ENCODE data around the gene GNB1L. TPM values are rescaled to one million over a fixed set of nuclear protein-coding genes. Genes with fewer than 3 reads are reported as not detected.

The GNB1L gene
- total RNA-seq, 1 experiment from 2014 or later = 27.0 TPM

DNA sequence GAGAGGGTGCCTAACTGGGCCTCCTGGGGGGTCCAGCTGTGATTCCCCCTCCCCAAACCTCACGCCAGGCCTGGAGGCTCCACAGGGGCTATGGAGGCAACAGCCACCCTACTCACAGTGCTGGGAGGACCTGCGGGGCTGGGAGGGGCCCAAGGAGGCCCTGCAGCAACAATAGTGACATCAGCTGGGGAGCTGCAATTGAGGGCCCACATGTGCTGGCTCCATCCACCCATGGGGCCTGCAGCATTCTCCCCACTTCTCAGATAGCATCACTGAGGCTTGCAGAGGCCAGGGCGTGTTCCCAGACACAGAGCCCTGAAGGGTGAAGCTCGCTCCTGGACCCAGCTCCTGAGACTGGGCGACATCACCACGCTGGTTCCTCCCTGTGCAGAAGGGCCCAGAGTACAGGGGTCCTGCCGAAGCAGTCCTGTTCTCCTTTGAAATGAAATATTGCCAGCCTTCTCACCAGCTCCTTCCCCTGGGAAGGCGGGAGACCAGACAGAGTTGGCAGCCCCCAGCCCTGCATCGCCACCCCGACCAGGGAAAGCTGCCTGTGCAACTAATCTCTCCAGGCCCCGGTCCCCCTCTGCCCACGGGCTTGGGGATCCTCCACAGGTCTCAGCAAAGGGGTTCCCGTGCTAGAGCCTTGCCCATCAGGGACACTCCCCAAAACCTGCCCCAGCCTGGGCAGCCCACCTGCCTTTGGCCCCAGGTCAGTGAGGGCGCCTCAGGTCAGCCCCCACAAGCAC, 103.0 kb downstream of the GNB1L start:
- CTCF ChIA-PET = interaction anchor here (0.6 kb wide), 1 partner anchor 132 kb away, joined by 4 read pairs; no protein-coding TSS in a partner anchor
- H3K27ac ChIP-seq (ENCODE audit: low read length) = no peak overlapping the region

GRCh38 chr22:19750507-19751490, 103.9 kb downstream of the GNB1L start:
- Histone ChIP-seq H3K36me3 (ENCODE audit: low read depth, low read length) (no peaks in the 10 kb centered on the region), H3K9me3 (ENCODE audit: low read length) (no peaks in the 10 kb centered on the region), H3K27me3 (ENCODE audit: low read length) (no peaks in the 10 kb centered on the region), H4K20me1 (ENCODE audit: low read length) (no peaks in the 10 kb centered on the region), H3K4me1 (ENCODE audit: insufficient read depth, low read length) (peaks cover 11% of the 10 kb centered on the region), H3K27ac (ENCODE audit: low read length) (no peak overlapping the region), H3K79me2 (ENCODE audit: low read length) (no peaks in the 10 kb centered on the region), H3K4me3 (ENCODE audit: low read length) (no peak overlapping the region), H3F3A (ENCODE audit: low read length, unreplicated experiment) (no peaks in the 10 kb centered on the region), H3K9me2 (replicated peaks; ENCODE audit: low read length) (no peaks in the 10 kb centered on the region), H3K4me2 (ENCODE audit: low read length) (peak overlapping the region; percentile 65), H3K9ac (ENCODE audit: low read length) (no peak overlapping the region), H2AFZ (ENCODE audit: low read length) (peak overlapping the region; percentile 53)
- intact Hi-C loops (cut with micrococcal nuclease) = no loop called here
- peak; percentile 66 for DNase-seq
- TF ChIP-seq, protein P1, sequence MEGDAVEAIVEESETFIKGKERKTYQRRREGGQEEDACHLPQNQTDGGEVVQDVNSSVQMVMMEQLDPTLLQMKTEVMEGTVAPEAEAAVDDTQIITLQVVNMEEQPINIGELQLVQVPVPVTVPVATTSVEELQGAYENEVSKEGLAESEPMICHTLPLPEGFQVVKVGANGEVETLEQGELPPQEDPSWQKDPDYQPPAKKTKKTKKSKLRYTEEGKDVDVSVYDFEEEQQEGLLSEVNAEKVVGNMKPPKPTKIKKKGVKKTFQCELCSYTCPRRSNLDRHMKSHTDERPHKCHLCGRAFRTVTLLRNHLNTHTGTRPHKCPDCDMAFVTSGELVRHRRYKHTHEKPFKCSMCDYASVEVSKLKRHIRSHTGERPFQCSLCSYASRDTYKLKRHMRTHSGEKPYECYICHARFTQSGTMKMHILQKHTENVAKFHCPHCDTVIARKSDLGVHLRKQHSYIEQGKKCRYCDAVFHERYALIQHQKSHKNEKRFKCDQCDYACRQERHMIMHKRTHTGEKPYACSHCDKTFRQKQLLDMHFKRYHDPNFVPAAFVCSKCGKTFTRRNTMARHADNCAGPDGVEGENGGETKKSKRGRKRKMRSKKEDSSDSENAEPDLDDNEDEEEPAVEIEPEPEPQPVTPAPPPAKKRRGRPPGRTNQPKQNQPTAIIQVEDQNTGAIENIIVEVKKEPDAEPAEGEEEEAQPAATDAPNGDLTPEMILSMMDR (conservative IDR thresholded peaks at IDR 0.05; ENCODE audit: low read depth, low read length) = no peak
- TF ChIP-seq EZH2phosphoT487 (IDR thresholded peaks at IDR 0.05; ENCODE audit: borderline replicate concordance, low read length) (no peak), EZH2 (IDR thresholded peaks at IDR 0.05; ENCODE audit: low read length, unreplicated experiment) (no peak)
- CTCF ChIA-PET = interaction anchor here (0.6 kb wide), 2 partner anchors 133 to 149 kb away, joined by 4 read pairs; no protein-coding TSS in a partner anchor
- ATAC-seq = peak; percentile 87
- BruUV-seq (replicated peaks) = no TSS peak
- POLR2A ChIA-PET (ENCODE audit: unreplicated experiment) = no interaction called here

More for the DNA sequence above, 103.0 kb downstream of the GNB1L start:
- H3F3A ChIP-seq (ENCODE audit: low read length, unreplicated experiment) = no peaks in the 10 kb centered on the region
- H3K9me2 ChIP-seq (replicated peaks; ENCODE audit: low read length) = no peaks in the 10 kb centered on the region
- peak overlapping the region; percentile 65; the same call in 1 of the 2 replicates for H3K4me2 ChIP-seq (ENCODE audit: low read length)
- no peaks in the 10 kb centered on the region for H3K36me3 ChIP-seq (ENCODE audit: low read depth, low read length)
- peaks cover 11% of the 10 kb centered on the region for H3K4me1 ChIP-seq (ENCODE audit: insufficient read depth, low read length)
- no peaks in the 10 kb centered on the region for H3K79me2 ChIP-seq (ENCODE audit: low read length)
- H3K27me3 ChIP-seq (ENCODE audit: low read length) = no peaks in the 10 kb centered on the region
- H2AFZ ChIP-seq (ENCODE audit: low read length) = peak overlapping the region; percentile 53; the same call in 1 of the 2 replicates
- peak; percentile 7; the same call in 1 of the 2 replicates for ATAC-seq
- H4K20me1 ChIP-seq (ENCODE audit: low read length) = no peaks in the 10 kb centered on the region
- intact Hi-C loops (cut with micrococcal nuclease) = no loop called here
- TF ChIP-seq, protein P1 (conservative IDR thresholded peaks at IDR 0.05; ENCODE audit: low read depth, low read length) = no peak
- no peak for TF ChIP-seq EZH2 (IDR thresholded peaks at IDR 0.05; ENCODE audit: low read length, unreplicated experiment)
- TF ChIP-seq EZH2phosphoT487 (IDR thresholded peaks at IDR 0.05; ENCODE audit: borderline replicate concordance, low read length) = no peak
- no peak overlapping the region for H3K4me3 ChIP-seq (ENCODE audit: low read length)
- POLR2A ChIA-PET (ENCODE audit: unreplicated experiment) = interaction anchor here (0.5 kb wide), 1 partner anchor 128 kb away, joined by 4 read pairs; no protein-coding TSS in a partner anchor
- BruUV-seq (replicated peaks) = no TSS peak
- H3K9me3 ChIP-seq (ENCODE audit: low read length) = no peaks in the 10 kb centered on the region
- H3K9ac ChIP-seq (ENCODE audit: low read length) = no peak overlapping the region
- peak; percentile 4 for DNase-seq
